Measurements from ENCODE around the gene RAD18. TPM values are rescaled to one million over a fixed set of nuclear protein-coding genes. Genes with fewer than 3 reads are reported as not detected.

Gene RAD18
- total and polyA plus RNA-seq, 8 donors = 1.4 to 87.9 (median 4.6) TPM

DNA sequence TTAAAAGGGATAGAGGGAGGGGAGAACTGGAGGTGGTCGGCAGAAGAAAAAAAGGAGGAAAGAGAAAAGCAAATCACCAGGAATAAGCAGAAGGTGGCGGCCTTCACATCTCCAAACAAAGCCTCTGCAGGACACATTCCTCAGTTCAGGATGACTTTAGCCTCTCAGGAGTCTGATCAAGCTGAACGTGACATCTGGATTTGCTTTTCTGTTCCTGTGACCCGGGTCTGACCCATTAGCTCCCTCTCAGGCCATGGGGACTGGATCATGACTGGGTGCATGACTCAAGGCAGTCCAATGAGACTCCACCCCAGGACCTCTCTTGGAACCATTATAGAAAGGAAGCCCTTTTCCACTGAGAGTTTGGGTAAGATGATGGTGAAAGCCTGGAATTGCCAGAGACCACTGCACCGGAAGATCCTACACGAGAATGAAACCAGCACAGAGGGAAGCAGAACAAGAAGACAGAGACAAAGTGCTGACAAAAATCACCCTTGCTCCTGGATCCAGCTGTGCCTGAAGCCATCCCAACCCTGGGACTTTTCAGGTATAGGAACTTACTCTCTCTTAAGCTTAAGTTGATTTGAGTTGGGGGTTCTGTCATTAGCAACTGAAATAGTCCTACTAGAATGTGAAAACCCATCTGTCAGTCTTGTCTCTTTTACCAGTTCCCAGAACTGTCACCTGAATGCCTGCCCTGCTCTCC, 45.4 kb upstream of the RAD18 start:
- Histone ChIP-seq H3K36me3 (peaks cover 0 to 8% (median 4%) of the 10 kb centered on the region in 4 donors), H3K9me3 (no peaks in the 10 kb centered on the region), H3K27ac (no peak overlapping the region), H3K27me3 (no peaks in the 10 kb centered on the region), H3K4me3 (no peak overlapping the region), H3K4me1 (no peaks in the 10 kb centered on the region)
- no peak for TF ChIP-seq POLR2A (IDR thresholded peaks at IDR 0.05)
- no peak for TF ChIP-seq POLR2AphosphoS5 (IDR thresholded peaks at IDR 0.05)
- no peak for TF ChIP-seq EP300 (IDR thresholded peaks at IDR 0.05)
- TF ChIP-seq, protein P1, sequence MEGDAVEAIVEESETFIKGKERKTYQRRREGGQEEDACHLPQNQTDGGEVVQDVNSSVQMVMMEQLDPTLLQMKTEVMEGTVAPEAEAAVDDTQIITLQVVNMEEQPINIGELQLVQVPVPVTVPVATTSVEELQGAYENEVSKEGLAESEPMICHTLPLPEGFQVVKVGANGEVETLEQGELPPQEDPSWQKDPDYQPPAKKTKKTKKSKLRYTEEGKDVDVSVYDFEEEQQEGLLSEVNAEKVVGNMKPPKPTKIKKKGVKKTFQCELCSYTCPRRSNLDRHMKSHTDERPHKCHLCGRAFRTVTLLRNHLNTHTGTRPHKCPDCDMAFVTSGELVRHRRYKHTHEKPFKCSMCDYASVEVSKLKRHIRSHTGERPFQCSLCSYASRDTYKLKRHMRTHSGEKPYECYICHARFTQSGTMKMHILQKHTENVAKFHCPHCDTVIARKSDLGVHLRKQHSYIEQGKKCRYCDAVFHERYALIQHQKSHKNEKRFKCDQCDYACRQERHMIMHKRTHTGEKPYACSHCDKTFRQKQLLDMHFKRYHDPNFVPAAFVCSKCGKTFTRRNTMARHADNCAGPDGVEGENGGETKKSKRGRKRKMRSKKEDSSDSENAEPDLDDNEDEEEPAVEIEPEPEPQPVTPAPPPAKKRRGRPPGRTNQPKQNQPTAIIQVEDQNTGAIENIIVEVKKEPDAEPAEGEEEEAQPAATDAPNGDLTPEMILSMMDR (IDR thresholded peaks at IDR 0.05) = no peak
- DNase-seq = no peak
- 68 to 80% (median 71%) methylated on average over 6 of the region's 6 CpGs for WGBS, 5 donors
- intact Hi-C loops (cut with DNase I; ENCODE audit: low total_unique reads) = no loop called here

DNA sequence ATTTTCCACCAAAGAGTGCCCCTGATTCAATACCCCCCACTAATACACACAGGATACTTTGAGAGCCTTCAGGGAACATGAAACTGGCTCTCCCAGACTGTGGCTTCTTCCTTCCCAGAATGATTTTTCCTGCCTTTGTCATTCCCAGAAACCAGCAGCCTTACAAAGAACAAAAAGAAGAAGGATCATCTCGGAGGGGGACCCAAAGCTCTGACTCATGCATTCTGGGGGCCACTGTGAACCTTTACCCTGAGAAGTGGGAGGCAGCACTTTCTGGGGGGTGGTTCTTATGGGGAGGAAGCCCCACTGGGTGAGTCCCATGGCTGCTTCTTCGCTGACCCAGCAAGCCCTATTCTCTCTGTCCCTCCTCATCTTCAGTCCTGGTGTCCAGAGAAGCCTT, 44.7 kb upstream of the RAD18 start:
- H3K4me3 ChIP-seq = no peak overlapping the region
- H3K9me3 ChIP-seq = no peaks in the 10 kb centered on the region
- H3K4me1 ChIP-seq = no peaks in the 10 kb centered on the region
- no peak for TF ChIP-seq EP300 (IDR thresholded peaks at IDR 0.05)
- TF ChIP-seq POLR2AphosphoS5 (IDR thresholded peaks at IDR 0.05) = no peak
- TF ChIP-seq, protein P1 (IDR thresholded peaks at IDR 0.05) = no peak
- no peak for TF ChIP-seq POLR2A (IDR thresholded peaks at IDR 0.05)
- WGBS, 5 donors = 74 to 95% (median 91%) methylated on average over 2 of the region's 2 CpGs
- no peak for DNase-seq
- H3K36me3 ChIP-seq = peaks cover 0 to 7% (median 1%) of the 10 kb centered on the region in 4 donors
- H3K27ac ChIP-seq = no peak overlapping the region
- H3K27me3 ChIP-seq = no peaks in the 10 kb centered on the region
- intact Hi-C loops (cut with DNase I; ENCODE audit: low total_unique reads) = no loop called here

DNA sequence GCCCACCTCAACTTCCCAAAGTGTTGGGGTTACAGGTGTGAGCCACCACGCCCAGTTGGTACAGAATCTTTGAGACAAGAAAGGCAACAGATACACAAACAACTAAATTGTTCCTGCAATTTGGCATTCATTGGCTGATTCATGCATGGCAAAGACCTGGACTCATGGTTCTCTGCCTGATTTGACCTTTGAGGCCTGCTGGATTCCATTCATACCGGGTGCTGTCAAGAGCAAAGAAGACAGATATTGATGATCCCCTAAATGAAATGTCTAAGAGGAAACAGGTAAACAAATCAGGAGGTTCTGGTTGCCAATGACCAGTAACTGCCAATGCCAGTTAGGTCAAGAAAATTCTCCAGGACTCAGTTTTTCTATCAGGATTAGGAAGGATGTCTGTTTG, 43.9 kb upstream of the RAD18 start:
- no peak for DNase-seq
- intact Hi-C loops (cut with DNase I; ENCODE audit: low total_unique reads) = no loop called here
- TF ChIP-seq, protein P1 (IDR thresholded peaks at IDR 0.05) = no peak
- no peak for TF ChIP-seq POLR2A (IDR thresholded peaks at IDR 0.05)
- no peak for TF ChIP-seq POLR2AphosphoS5 (IDR thresholded peaks at IDR 0.05)
- no peak for TF ChIP-seq EP300 (IDR thresholded peaks at IDR 0.05)
- 78 to 93% (median 90%) methylated on average over 2 of the region's 2 CpGs for WGBS, 5 donors
- H3K9me3 ChIP-seq = no peaks in the 10 kb centered on the region
- no peak overlapping the region for H3K4me3 ChIP-seq
- no peak overlapping the region for H3K27ac ChIP-seq
- H3K36me3 ChIP-seq = peaks cover 0 to 7% (median 1%) of the 10 kb centered on the region in 4 donors
- H3K27me3 ChIP-seq = no peaks in the 10 kb centered on the region
- H3K4me1 ChIP-seq = no peaks in the 10 kb centered on the region

DNA sequence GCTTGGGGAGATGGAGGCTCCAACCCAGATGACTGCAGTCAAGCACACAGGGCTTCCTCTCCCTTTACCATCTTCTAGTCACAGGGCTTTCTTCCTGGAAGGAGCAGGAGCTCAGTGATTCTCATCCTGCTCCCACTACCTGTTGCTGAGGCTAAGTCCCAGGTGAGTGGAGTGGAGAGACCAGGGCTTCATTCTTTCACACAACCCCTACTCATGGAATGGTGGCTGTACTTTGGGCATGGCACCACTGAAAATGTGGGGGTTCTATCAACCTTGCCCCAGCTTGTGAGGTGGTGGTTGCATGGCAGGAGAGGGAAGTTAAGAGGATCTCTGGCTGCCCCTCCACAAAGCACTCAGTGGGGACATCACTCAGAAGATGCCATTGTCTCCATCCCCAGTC, 36.8 kb upstream of the RAD18 start:
- no peak overlapping the region for H3K27ac ChIP-seq
- TF ChIP-seq POLR2AphosphoS5 (IDR thresholded peaks at IDR 0.05) (no peak), EP300 (IDR thresholded peaks at IDR 0.05) (no peak), POLR2A (IDR thresholded peaks at IDR 0.05) (no peak)
- TF ChIP-seq, protein P1 (IDR thresholded peaks at IDR 0.05) = no peak
- DNase-seq = no peak
- no peaks in the 10 kb centered on the region for H3K36me3 ChIP-seq
- no peak overlapping the region for H3K4me3 ChIP-seq
- H3K4me1 ChIP-seq = peaks cover 0 to 11% (median 10%) of the 10 kb centered on the region in 4 donors
- H3K9me3 ChIP-seq = no peaks in the 10 kb centered on the region
- intact Hi-C loops (cut with DNase I; ENCODE audit: low total_unique reads) = no loop called here
- no peaks in the 10 kb centered on the region for H3K27me3 ChIP-seq
